HCT116 (cell line): ENCODE data around the gene CRISPLD2.

Source experiments
- CEBPB ChIP-seq: IDR thresholded peaks from 2 replicates; pipeline ENCODE4 v1.6.1; 2012; ENCODE audit warnings: low read depth
- EZH2 ChIP-seq: fragments of 200-600 bp; sonication (generic); IDR thresholded peaks from 2 replicates; pipeline ENCODE4 v1.6.1; 2017; ENCODE audit warnings: antibody characterized with exemption, mixed run types
- EZH2phosphoT487 ChIP-seq: fragments of 200-600 bp; IDR thresholded peaks from 2 replicates; pipeline ENCODE4 v1.6.1; 2018; ENCODE audit warnings: antibody characterized with exemption, borderline replicate concordance
- POLR2A ChIP-seq: IDR thresholded peaks from 2 replicates; pipeline ENCODE4 v1.7.0; 2011; ENCODE audit warnings: borderline replicate concordance; ENCODE audit not compliant: insufficient read depth, insufficient read length; ENCODE audit errors: extremely low read depth
- POLR2AphosphoS5 ChIP-seq: IDR thresholded peaks from 2 replicates; pipeline ENCODE4 v1.6.1; 2011; ENCODE audit warnings: mild to moderate bottlenecking, low read depth, low read length, moderate library complexity
- RAD21 ChIP-seq: IDR thresholded peaks from 2 replicates; pipeline ENCODE4 v1.6.1; 2012; ENCODE audit warnings: low read depth, mild to moderate bottlenecking
- REST ChIP-seq: IDR thresholded peaks from 2 replicates; pipeline ENCODE4 v1.6.1; 2012; ENCODE audit warnings: low read depth
- TCF7L2 ChIP-seq: IDR thresholded peaks from 2 replicates; pipeline ENCODE4 v1.7.0; 2011; ENCODE audit warnings: borderline replicate concordance, inconsistent platforms; ENCODE audit not compliant: insufficient read depth, insufficient read length; ENCODE audit errors: extremely low read depth
- ZFX ChIP-seq: fragments of 450-650 bp; IDR thresholded peaks from 2 replicates; pipeline ENCODE4 v1.6.1; 2017
- TF ChIP-seq, protein P1 (sequence below), 3 experiments: fragments of 200-600 bp in 1 of 3; sonication (generic) in 1 of 3; IDR thresholded peaks in 2 of 3; conservative IDR thresholded peaks in 1 of 3; 2 replicates each; pipeline ENCODE4 v1.5.1; 2012 to 2017; ENCODE audit warnings: low read depth in 2 of 3, low read length in 2 of 3, antibody characterized with exemption in 1 of 3, borderline replicate concordance in 1 of 3, control low read depth in 1 of 3, mild to moderate bottlenecking in 1 of 3, mixed read lengths in 1 of 3, mixed run types in 1 of 3, moderate library complexity in 1 of 3; ENCODE audit not compliant: insufficient read depth in 1 of 3

DNA sequence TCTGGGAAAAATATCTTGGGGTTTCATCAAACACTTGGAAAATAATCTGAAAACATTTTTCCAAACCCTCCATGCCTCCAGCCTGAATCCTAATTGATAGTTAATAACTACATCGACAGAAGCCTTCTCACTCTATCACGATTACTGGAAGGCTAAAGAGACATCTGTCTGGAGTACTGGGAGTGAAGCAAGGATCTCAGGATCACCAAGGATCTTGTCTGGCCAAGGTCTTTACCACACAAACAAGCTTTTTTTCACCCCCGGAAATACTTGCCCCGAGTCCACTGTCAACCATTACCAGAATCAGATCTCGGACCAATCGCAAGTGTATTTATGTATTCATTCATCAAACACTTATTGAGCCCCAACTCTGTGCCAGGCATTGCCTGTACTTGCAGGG lies 28.3 kb upstream of the CRISPLD2 start:
- TF ChIP-seq RAD21 (no peak), EZH2phosphoT487 (no peak), POLR2A (no peak), REST (no peak), EZH2 (no peak), CEBPB (no peak), POLR2AphosphoS5 (no peak), TCF7L2 (no peak), ZFX (no peak)
- TF ChIP-seq, protein P1, sequence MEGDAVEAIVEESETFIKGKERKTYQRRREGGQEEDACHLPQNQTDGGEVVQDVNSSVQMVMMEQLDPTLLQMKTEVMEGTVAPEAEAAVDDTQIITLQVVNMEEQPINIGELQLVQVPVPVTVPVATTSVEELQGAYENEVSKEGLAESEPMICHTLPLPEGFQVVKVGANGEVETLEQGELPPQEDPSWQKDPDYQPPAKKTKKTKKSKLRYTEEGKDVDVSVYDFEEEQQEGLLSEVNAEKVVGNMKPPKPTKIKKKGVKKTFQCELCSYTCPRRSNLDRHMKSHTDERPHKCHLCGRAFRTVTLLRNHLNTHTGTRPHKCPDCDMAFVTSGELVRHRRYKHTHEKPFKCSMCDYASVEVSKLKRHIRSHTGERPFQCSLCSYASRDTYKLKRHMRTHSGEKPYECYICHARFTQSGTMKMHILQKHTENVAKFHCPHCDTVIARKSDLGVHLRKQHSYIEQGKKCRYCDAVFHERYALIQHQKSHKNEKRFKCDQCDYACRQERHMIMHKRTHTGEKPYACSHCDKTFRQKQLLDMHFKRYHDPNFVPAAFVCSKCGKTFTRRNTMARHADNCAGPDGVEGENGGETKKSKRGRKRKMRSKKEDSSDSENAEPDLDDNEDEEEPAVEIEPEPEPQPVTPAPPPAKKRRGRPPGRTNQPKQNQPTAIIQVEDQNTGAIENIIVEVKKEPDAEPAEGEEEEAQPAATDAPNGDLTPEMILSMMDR (IDR thresholded peaks at IDR 0.05 in 2 of 3, conservative IDR thresholded peaks at IDR 0.05 in 1 of 3; ENCODE audit: borderline replicate concordance in 1 of 3, insufficient read depth in 1 of 3, low read depth in 2 of 3, low read length in 2 of 3), result no peak
